ENCODE measurements around the gene AGTRAP.

DNA sequence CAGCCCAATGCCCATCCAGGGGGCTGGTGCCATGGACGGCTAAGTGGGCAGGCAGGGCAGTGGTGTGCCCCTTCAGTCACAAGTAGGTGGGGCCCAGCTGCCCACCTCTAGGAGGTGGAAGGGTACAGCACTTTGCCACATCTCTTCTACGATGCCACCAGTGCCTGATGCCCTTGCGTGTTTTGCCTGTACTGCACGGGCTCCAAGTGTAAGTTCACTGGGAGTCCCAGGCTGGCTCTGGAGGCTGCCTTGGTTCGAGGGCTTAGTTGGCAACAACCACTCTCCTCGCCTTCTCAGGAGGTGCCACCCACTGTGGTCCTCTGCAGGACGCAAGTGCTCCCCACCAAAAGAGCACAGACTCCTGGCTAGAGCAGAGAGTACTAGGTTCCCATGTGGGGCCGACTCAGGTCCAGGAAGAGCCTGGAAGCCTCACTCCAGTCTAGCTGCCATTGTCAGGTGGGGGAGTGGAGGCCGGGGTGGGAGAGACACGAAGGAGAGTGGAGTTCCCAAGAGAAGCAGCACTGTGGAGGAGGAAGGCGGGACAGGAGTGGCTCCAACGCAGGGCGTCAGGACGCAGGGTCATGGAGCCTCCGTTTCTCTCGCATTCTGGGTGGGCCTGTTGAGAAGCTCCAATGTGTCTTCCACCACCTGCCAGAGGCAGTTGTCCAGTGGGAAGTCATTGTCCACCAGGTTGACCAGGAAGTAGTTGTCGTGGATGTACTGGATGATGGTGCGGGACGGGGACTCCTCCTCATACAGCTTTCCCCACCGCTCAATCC is 54.4 kb downstream of the AGTRAP start:
- TF ChIP-seq, protein P1, sequence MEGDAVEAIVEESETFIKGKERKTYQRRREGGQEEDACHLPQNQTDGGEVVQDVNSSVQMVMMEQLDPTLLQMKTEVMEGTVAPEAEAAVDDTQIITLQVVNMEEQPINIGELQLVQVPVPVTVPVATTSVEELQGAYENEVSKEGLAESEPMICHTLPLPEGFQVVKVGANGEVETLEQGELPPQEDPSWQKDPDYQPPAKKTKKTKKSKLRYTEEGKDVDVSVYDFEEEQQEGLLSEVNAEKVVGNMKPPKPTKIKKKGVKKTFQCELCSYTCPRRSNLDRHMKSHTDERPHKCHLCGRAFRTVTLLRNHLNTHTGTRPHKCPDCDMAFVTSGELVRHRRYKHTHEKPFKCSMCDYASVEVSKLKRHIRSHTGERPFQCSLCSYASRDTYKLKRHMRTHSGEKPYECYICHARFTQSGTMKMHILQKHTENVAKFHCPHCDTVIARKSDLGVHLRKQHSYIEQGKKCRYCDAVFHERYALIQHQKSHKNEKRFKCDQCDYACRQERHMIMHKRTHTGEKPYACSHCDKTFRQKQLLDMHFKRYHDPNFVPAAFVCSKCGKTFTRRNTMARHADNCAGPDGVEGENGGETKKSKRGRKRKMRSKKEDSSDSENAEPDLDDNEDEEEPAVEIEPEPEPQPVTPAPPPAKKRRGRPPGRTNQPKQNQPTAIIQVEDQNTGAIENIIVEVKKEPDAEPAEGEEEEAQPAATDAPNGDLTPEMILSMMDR (IDR thresholded peaks at IDR 0.05; ENCODE audit: extremely low read depth in 1 of 2, insufficient read depth in 1 of 2, low read depth in 1 of 2, low read length in 2 of 2), result no peak
- TF ChIP-seq JUN (IDR thresholded peaks at IDR 0.05; ENCODE audit: borderline replicate concordance, insufficient read depth, insufficient read length, low read depth) (no peak), POLR2A (IDR thresholded peaks at IDR 0.05; ENCODE audit: low read depth, low read length) (no peak), FOS (IDR thresholded peaks at IDR 0.05; ENCODE audit: borderline replicate concordance, insufficient read depth, low read length) (no peak), EZH2 (IDR thresholded peaks at IDR 0.05; ENCODE audit: borderline replicate concordance, low read depth, low read length, severe bottlenecking) (no peak), POLR2AphosphoS5 (IDR thresholded peaks at IDR 0.05; ENCODE audit: insufficient read depth, low read depth, low read length) (no peak), MYC (IDR thresholded peaks at IDR 0.05; ENCODE audit: low read depth, low read length) (no peak), GATA2 (IDR thresholded peaks at IDR 0.05; ENCODE audit: insufficient read depth, insufficient read length, low read depth, low read length) (no peak)
- TF ChIP-seq, protein P2, sequence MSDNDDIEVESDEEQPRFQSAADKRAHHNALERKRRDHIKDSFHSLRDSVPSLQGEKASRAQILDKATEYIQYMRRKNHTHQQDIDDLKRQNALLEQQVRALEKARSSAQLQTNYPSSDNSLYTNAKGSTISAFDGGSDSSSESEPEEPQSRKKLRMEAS (IDR thresholded peaks at IDR 0.05; ENCODE audit: insufficient read depth, insufficient read length), result no peak
